ENCODE measurements around the gene AOPEP.

AOPEP gene

DNA sequence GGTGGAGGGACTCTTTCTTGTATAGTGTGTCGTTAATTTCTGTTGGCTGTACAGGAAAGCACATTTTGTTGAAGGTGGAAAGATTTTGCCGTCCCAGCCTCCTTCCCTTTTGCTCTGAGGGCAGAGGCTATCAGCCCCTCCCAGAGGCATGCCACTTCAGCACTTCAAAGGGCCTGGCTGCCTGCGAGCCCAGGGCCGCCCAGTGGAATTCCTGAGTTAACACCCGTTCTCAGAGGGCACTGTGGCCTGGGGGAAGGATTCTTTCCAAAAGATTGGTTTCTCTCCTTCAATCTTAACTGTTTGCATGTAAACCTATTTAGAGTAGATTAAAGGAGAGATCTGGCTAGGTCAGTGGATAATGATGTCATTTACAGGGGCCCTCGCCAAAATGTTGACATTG, 352.4 kb downstream of the AOPEP start:
- TF ChIP-seq, protein P1, sequence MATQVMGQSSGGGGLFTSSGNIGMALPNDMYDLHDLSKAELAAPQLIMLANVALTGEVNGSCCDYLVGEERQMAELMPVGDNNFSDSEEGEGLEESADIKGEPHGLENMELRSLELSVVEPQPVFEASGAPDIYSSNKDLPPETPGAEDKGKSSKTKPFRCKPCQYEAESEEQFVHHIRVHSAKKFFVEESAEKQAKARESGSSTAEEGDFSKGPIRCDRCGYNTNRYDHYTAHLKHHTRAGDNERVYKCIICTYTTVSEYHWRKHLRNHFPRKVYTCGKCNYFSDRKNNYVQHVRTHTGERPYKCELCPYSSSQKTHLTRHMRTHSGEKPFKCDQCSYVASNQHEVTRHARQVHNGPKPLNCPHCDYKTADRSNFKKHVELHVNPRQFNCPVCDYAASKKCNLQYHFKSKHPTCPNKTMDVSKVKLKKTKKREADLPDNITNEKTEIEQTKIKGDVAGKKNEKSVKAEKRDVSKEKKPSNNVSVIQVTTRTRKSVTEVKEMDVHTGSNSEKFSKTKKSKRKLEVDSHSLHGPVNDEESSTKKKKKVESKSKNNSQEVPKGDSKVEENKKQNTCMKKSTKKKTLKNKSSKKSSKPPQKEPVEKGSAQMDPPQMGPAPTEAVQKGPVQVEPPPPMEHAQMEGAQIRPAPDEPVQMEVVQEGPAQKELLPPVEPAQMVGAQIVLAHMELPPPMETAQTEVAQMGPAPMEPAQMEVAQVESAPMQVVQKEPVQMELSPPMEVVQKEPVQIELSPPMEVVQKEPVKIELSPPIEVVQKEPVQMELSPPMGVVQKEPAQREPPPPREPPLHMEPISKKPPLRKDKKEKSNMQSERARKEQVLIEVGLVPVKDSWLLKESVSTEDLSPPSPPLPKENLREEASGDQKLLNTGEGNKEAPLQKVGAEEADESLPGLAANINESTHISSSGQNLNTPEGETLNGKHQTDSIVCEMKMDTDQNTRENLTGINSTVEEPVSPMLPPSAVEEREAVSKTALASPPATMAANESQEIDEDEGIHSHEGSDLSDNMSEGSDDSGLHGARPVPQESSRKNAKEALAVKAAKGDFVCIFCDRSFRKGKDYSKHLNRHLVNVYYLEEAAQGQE (IDR thresholded peaks at IDR 0.05; ENCODE audit: low read depth), result no peak
- no peak for TF ChIP-seq NFIC (IDR thresholded peaks at IDR 0.05)
- TF ChIP-seq RAD21 (IDR thresholded peaks at IDR 0.05; ENCODE audit: low read depth), result no peak

DNA sequence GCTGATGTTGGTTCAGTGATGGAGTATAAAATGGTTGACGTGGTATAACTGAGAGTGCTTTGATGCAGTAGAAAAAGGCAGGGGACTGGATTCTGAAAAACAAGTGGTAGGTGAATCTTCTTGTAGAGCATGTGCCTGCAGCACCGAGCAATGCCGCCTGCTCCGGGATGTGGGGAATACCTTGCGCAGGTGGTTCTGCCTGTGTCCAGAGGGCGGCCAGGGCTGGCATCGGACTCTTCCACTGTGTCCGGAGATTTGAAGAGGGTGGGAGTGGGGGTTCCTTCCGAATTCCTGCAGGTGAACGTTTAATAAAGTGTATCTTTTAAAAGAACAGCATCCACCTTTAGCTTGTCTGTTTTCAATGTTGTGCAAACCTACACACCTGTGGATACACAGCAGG, 353.0 kb downstream of the AOPEP start:
- TF ChIP-seq TAF1 (IDR thresholded peaks at IDR 0.05; ENCODE audit: low read depth) (no peak), YY1 (IDR thresholded peaks at IDR 0.05; ENCODE audit: low read depth) (no peak), TCF12 (IDR thresholded peaks at IDR 0.05; ENCODE audit: low read depth) (no peak), CEBPB (IDR thresholded peaks at IDR 0.05) (no peak)

DNA sequence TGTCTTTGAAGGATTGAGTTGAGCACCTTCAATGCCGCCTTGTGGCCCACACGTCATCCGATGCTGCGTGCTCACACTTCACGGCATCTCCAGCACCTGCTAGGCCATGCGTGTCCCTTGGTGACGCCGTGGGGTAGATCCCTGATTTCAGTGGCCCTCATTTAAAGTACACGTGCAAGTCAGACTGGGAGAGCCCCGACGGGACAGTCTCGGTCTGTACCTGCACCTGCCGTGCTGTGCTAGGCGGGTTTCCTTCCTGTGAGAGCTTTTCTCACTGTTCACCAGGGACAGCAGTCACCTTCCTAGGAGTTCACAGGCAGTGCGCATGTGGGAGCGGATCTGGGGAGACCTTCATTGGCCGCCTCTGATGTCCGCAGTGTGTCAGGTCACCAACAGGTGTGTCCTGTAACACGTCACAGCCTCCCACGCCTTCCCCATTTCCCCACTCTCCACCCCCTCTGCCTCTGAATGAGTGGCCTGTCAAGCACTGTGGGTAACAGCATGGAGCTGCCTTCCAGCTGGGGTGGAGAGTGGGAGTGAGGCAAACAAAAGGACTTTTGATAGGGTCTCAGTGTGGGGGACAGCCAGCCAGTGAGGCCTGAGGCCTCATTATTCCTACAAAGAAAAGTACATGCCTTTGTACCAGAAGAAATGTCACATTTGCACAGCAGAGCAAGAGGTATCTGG, 354.6 kb downstream of the AOPEP start:
- TF ChIP-seq EP300 (IDR thresholded peaks at IDR 0.05; ENCODE audit: borderline replicate concordance) (no peak), RAD21 (IDR thresholded peaks at IDR 0.05; ENCODE audit: low read depth) (no peak), YY1 (IDR thresholded peaks at IDR 0.05; ENCODE audit: low read depth) (no peak), NFIC (IDR thresholded peaks at IDR 0.05) (no peak), CEBPB (IDR thresholded peaks at IDR 0.05) (no peak), CREB1 (IDR thresholded peaks at IDR 0.05; ENCODE audit: low read depth) (no peak), TCF12 (IDR thresholded peaks at IDR 0.05; ENCODE audit: low read depth) (no peak), FOXM1 (IDR thresholded peaks at IDR 0.05; ENCODE audit: borderline replicate concordance, low read depth) (no peak), EGR1 (IDR thresholded peaks at IDR 0.05) (no peak), TAF1 (IDR thresholded peaks at IDR 0.05; ENCODE audit: low read depth) (no peak), ZBTB7A (IDR thresholded peaks at IDR 0.05; ENCODE audit: low read depth) (no peak), TEAD4 (IDR thresholded peaks at IDR 0.05) (no peak)
- TF ChIP-seq, protein P2, sequence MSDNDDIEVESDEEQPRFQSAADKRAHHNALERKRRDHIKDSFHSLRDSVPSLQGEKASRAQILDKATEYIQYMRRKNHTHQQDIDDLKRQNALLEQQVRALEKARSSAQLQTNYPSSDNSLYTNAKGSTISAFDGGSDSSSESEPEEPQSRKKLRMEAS (IDR thresholded peaks at IDR 0.05), result no peak
- TF ChIP-seq, protein P1 (IDR thresholded peaks at IDR 0.05; ENCODE audit: low read depth), result no peak

DNA sequence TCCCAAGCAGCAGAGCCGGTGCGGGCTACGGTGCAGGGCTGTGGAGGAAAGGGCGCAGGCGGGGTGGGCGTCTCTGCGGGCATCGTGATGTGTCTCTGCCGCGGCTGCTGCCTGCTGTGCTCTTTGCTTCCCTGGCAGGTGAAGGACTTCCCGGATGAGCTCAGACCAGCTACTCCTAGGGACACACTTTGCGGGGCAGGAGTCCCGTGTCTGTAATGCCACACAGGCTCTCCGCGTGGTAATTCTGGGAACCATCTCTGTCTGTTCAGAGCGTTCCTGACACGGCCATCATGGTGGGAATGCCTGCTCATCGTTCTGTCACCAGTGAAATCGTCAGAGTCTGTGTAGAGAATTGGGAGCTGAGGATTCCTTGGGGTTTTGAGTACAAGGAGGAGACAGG, 355.5 kb downstream of the AOPEP start:
- TF ChIP-seq, protein P1 (IDR thresholded peaks at IDR 0.05; ENCODE audit: low read depth), result no peak
- TF ChIP-seq, protein P3, sequence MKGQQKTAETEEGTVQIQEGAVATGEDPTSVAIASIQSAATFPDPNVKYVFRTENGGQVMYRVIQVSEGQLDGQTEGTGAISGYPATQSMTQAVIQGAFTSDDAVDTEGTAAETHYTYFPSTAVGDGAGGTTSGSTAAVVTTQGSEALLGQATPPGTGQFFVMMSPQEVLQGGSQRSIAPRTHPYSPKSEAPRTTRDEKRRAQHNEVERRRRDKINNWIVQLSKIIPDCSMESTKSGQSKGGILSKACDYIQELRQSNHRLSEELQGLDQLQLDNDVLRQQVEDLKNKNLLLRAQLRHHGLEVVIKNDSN (IDR thresholded peaks at IDR 0.05), result no peak
- no peak for TF ChIP-seq CEBPB (IDR thresholded peaks at IDR 0.05)
- no peak for TF ChIP-seq TAF1 (IDR thresholded peaks at IDR 0.05; ENCODE audit: low read depth)
- TF ChIP-seq TEAD4 (IDR thresholded peaks at IDR 0.05), result no peak
- no peak for TF ChIP-seq TCF12 (IDR thresholded peaks at IDR 0.05; ENCODE audit: low read depth)
- TF ChIP-seq NFIC (IDR thresholded peaks at IDR 0.05), result no peak
- TF ChIP-seq EGR1 (IDR thresholded peaks at IDR 0.05), result no peak
- TF ChIP-seq ZBTB7A (IDR thresholded peaks at IDR 0.05; ENCODE audit: low read depth), result no peak
- no peak for TF ChIP-seq FOXM1 (IDR thresholded peaks at IDR 0.05; ENCODE audit: borderline replicate concordance, low read depth)
- TF ChIP-seq EP300 (IDR thresholded peaks at IDR 0.05; ENCODE audit: borderline replicate concordance), result no peak
- no peak for TF ChIP-seq YY1 (IDR thresholded peaks at IDR 0.05; ENCODE audit: low read depth)
- TF ChIP-seq, protein P2 (IDR thresholded peaks at IDR 0.05), result no peak
- no peak for TF ChIP-seq CREB1 (IDR thresholded peaks at IDR 0.05; ENCODE audit: low read depth)
- no peak for TF ChIP-seq RAD21 (IDR thresholded peaks at IDR 0.05; ENCODE audit: low read depth)

DNA sequence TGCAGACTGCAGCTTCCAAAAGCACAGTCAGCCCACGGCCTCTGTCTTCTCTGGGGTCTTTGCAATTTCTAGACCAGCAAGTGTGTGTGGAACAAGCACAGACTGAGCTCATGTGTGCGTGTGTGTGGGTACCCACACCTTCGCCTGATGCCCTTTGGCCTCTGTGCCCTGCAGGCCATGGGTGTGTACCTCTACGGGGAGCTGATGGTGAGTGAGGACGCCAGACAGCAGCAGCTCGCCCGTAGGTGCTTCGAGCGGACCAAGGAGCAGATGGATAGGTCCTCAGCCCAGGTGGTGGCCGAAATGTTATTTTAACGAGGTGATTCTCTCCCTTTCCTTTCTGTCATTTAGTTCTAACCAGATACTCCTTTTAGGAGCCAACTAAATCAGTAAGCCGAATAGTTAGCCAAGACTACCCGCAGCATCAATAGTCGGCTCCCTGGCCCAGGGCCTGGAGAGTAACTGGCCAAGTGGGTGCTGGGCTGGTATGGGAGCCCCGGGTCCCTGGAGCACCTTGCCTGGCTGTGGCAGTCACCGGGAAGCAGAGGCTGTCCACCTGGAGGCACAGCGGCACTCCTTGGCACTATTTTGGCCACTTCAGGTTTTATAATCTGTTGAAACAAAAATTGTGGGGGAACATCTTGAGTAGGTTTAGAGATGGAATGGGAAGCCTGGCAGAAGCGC, 356.0 kb downstream of the AOPEP start:
- TF ChIP-seq CREB1 (IDR thresholded peaks at IDR 0.05; ENCODE audit: low read depth), result no peak
- no peak for TF ChIP-seq CEBPB (IDR thresholded peaks at IDR 0.05)
- TF ChIP-seq EP300 (IDR thresholded peaks at IDR 0.05; ENCODE audit: borderline replicate concordance), result no peak
- no peak for TF ChIP-seq RAD21 (IDR thresholded peaks at IDR 0.05; ENCODE audit: low read depth)
- TF ChIP-seq, protein P1 (IDR thresholded peaks at IDR 0.05; ENCODE audit: low read depth), result no peak
- no peak for TF ChIP-seq FOXM1 (IDR thresholded peaks at IDR 0.05; ENCODE audit: borderline replicate concordance, low read depth)
- no peak for TF ChIP-seq TAF1 (IDR thresholded peaks at IDR 0.05; ENCODE audit: low read depth)
- TF ChIP-seq TEAD4 (IDR thresholded peaks at IDR 0.05), result no peak
- TF ChIP-seq, protein P3 (IDR thresholded peaks at IDR 0.05), result no peak
- TF ChIP-seq, protein P2 (IDR thresholded peaks at IDR 0.05), result no peak
- TF ChIP-seq NFIC (IDR thresholded peaks at IDR 0.05), result no peak
- TF ChIP-seq ZBTB7A (IDR thresholded peaks at IDR 0.05; ENCODE audit: low read depth), result no peak
- no peak for TF ChIP-seq YY1 (IDR thresholded peaks at IDR 0.05; ENCODE audit: low read depth)
- no peak for TF ChIP-seq EGR1 (IDR thresholded peaks at IDR 0.05)
